SK-N-SH treated with all-trans-retinoic acid at 6 μM for 48 hours (cell line): ENCODE results near the gene DNM2.

Experiments used
- ARNTL ChIP-seq: fragments of 450-650 bp; formaldehyde crosslinking; IDR thresholded peaks from 2 replicates; pipeline ENCODE4 v1.5.0; 2020; ENCODE audit warnings: low read depth, mild to moderate bottlenecking, moderate library complexity, borderline replicate concordance
- ESRRG ChIP-seq: fragments of 250-450 bp; sonication (Bioruptor Pico); IDR thresholded peaks from 2 replicates; pipeline ENCODE4 v1.6.1; 2021; ENCODE audit warnings: mild to moderate bottlenecking
- RARB ChIP-seq: fragments of 250-450 bp; sonication (Bioruptor Pico); IDR thresholded peaks from 2 replicates; pipeline ENCODE4 v1.8.0; 2021; ENCODE audit warnings: mild to moderate bottlenecking, moderate library complexity
- TCF4 ChIP-seq: fragments of 250-450 bp; sonication (Bioruptor Pico); IDR thresholded peaks from 2 replicates; pipeline ENCODE4 v1.8.0; 2021; ENCODE audit warnings: mild to moderate bottlenecking, moderate library complexity, borderline replicate concordance
- TF ChIP-seq, protein P1 (sequence below): fragments of 250-450 bp; sonication (Bioruptor Pico); IDR thresholded peaks from 2 replicates; pipeline ENCODE4 v1.8.0; 2020; ENCODE audit warnings: mild to moderate bottlenecking, moderate library complexity, borderline replicate concordance
- TF ChIP-seq, protein P2 (sequence below): fragments of 250-450 bp; sonication (Bioruptor Pico); IDR thresholded peaks from 2 replicates; pipeline ENCODE4 v1.5.1; 2020; ENCODE audit warnings: low read depth, mild to moderate bottlenecking, moderate library complexity

GRCh38 chr19:10846500-10847202 is 128.8 kb downstream of the DNM2 start:
- TF ChIP-seq RARB (CRISPR knock-in tag) (no peak), ARNTL (no peak), TCF4 (CRISPR knock-in tag) (no peak), ESRRG (CRISPR knock-in tag) (no peak)
- TF ChIP-seq, protein P1, sequence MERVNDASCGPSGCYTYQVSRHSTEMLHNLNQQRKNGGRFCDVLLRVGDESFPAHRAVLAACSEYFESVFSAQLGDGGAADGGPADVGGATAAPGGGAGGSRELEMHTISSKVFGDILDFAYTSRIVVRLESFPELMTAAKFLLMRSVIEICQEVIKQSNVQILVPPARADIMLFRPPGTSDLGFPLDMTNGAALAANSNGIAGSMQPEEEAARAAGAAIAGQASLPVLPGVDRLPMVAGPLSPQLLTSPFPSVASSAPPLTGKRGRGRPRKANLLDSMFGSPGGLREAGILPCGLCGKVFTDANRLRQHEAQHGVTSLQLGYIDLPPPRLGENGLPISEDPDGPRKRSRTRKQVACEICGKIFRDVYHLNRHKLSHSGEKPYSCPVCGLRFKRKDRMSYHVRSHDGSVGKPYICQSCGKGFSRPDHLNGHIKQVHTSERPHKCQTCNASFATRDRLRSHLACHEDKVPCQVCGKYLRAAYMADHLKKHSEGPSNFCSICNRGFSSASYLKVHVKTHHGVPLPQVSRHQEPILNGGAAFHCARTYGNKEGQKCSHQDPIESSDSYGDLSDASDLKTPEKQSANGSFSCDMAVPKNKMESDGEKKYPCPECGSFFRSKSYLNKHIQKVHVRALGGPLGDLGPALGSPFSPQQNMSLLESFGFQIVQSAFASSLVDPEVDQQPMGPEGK (CRISPR knock-in tag) = no peak
- TF ChIP-seq, protein P2, sequence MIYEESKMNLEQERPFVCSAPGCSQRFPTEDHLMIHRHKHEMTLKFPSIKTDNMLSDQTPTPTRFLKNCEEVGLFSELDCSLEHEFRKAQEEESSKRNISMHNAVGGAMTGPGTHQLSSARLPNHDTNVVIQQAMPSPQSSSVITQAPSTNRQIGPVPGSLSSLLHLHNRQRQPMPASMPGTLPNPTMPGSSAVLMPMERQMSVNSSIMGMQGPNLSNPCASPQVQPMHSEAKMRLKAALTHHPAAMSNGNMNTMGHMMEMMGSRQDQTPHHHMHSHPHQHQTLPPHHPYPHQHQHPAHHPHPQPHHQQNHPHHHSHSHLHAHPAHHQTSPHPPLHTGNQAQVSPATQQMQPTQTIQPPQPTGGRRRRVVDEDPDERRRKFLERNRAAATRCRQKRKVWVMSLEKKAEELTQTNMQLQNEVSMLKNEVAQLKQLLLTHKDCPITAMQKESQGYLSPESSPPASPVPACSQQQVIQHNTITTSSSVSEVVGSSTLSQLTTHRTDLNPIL = no peak
